CD4-positive, alpha-beta T cell treated with Interleukin-1 beta for 1 hour (primary cell): ENCODE measurements around the gene PRKX.
"Not testable (repeated sequence)": the region's sequence is repeated elsewhere in the genome, so short reads cannot be mapped to it uniquely, and the experiment has no call there.

Experiments used
- DNase-seq, 2 donors: peaks; one replicate each; pipeline ENCODE4 v3.0.0-alpha.2; 2020 to 2022

PRKX gene

DNA sequence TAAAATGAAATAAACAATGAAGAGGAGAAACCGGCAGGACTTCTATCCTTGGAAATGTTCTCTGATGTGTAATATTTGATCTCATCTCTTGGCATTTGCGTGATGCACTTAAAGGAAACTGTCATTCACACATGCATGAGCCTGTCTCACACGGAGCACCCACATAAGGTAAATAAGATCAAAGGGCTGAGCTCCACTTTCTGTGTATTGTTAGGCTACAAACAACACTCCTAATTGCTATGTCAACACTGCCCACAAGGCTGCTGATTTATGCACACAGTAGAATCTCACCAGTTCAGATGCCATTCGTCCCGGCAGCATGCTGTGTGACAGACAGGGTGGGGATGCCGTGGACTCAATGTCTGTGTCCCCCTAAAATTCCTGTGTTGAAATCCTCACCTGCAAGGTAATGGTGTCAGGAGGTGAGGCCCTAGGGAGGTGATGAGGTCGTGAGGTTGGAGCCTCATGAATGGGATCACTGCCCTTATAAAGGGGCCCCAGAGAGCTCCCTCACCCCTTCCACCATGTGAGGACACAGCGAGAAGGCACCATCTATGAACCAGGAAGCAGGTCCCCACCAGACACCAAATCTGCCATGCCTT lies 5.7 kb downstream of the PRKX start:
- DNase-seq: peak; percentile 29 to 45

DNA sequence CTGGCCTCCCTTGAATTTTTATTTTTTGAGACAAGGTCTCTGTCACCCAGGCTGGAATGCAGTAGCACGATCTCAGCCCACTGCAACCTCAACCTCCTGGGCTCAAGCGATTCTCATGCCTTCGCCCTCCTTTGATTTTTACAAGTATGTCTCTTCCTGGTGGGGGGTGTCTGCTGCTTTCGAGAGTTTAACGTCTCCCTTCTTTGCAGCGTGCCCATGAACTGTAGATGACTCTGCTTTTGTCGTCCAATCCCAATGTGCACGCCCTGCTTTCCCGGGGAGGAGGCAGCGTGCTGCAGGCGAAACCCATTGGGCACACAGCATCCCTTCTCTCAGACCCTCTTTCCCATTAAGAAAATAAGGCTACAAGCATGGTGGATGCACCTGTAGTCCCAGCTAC lies 7.0 kb downstream of the PRKX start:
- no peak for DNase-seq

DNA sequence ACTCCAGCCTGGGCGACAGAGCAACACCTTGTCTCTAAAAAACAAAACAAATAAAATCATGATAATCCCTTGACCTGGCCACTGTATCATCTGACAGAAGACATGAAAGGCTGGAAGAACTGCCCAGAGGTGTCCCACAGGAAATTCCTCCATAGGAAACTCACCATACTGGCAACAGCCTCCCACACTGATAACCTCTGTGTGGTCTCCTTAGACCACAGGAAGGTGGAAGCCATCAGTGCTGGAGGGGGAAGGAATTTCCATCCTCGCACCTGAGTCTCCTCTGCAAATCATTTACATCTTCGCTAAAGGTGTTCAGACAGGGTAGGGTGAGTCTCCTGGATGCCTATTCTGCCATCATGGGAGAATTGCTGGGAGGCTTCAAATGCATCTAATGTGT lies 10.2 kb downstream of the PRKX start:
- DNase-seq: not testable (repeated sequence)

DNA sequence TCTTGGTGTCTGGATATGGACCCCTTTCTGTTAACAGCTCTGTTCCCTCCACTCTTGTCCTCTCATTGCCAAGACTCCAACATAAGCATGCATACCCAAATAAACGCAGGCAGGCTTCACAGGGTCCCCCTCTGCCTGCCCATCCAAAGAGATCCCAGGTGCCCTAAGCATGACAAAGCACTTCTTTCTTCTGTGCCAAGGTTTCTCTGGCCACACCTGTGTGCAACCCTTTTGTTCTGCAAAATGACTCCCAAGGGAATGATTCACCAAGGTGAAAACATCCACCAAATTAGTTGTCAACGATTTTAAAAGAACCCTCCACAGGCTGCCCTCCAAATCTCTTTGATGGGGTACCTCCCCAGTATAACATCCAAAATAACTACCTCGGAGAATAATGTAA lies 11.4 kb downstream of the PRKX start:
- not testable (repeated sequence) for DNase-seq

DNA sequence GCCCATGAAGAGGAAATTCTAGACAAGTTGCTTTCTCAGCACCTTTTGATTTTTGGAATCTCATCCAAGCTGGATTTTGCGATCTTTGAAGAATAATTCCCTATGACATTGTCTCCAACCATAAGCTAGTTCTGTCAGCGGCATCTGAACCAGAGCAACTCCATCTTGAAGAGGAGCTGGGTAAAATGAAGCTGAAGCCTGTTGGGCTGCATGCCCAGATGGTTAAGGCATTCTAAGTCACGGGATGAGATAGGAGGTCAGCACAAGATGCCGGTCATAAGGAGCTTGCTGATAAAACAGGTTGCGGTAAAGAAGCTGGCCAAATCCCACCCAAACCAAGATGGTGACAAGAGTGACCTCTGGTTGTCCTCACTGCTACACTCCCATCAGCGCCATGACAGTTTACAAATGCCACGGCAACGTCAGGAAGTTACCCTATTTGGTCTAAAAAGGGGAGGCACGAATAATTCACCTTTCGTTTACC lies 12.0 kb downstream of the PRKX start:
- not testable (repeated sequence) for DNase-seq

DNA sequence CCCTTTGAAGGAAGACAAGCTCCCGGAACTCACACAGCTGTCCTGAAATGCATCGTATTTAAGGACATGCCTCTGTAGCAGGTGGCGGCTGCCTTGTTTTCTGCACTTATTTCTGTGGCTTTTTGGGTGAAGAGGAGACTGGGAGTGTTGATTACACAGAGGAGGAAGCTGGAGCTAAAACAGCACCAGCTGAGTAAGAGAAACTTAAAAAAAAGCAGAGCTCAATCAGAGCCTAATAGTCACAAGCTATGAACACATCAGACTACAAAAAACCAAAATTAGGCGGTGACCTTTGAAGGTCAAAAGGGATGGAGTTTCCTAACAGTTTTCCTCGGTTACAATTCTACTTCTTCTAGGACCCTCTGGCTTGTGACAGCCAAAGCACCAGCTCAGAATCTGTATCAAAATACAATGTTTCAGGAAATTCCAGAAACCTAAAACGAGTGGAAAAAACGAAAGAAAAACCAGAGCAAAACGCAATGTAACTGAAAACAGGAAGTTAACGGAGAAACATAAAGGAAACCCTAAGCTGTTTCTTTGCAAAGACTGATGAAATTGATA lies 13.5 kb downstream of the PRKX start:
- DNase-seq: no peak

DNA sequence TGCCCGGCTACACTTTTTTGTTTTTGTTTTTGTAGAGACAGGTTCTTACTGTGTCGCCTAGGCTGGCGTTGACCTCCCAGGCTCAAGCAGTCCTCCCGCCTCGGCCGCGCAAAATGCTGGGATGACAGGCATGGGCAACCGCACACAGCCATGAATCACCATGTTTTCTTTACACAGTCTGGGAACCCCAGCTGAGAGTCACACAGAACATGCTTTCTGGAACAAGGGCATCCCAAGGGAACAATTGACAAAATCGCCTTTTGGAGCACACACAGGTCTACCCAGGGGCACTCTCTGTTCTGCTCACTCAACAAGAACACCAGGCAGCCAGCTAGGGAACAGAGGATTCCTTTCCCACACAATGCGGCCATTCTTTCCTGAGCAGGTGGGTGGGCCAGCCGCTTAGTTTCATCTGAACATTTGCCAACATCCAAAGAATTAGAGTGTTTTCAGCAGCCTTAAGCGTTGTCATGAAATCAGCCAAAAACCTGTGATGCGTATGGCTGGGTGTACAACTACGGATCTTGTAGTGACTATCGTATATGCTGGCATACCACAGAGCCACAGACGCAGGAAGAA lies 15.7 kb downstream of the PRKX start:
- no peak for DNase-seq

DNA sequence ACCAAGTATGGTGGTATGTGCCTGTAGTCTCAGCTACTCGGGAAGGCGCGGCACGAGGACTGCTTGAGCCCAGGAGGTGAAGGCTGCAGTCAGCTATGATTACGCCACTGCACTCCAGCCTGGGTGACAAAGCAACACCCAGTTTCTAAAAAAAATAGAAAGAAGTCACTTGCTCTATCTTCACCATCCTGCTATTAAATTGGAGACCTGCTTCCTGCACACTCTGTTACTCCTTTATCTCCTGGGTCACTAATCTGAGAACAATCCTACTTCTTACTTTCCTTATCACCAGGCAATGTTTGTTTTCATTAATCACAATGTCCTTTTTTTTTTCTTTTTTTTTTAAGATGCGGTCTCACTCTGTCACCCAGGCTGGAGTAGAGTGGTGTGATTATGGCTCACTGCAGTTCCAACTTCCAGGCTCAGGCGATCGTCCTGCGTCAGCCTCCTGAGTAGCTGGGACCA lies 16.2 kb downstream of the PRKX start:
- DNase-seq: peak in 1 of 2 donors; percentile 19

DNA sequence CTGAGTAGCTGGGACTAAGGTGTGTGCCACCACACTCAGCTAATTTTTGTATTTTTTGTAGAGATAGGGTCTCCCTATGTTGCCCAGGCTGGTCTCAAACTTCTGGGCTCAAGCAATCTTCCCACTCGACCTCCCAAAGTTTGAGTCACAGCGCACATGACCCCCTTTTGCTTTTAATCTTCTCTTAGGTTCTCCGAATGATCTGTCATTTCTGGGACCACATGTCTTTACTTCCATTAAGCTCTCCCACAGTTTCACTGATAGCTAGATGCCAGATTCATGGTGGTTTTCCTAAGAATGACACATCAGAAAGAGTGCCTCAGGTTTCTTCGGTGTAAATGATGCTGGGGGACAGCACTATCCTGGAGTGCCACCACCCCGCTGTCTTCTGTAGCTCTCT lies 17.9 kb downstream of the PRKX start:
- DNase-seq: no peak

DNA sequence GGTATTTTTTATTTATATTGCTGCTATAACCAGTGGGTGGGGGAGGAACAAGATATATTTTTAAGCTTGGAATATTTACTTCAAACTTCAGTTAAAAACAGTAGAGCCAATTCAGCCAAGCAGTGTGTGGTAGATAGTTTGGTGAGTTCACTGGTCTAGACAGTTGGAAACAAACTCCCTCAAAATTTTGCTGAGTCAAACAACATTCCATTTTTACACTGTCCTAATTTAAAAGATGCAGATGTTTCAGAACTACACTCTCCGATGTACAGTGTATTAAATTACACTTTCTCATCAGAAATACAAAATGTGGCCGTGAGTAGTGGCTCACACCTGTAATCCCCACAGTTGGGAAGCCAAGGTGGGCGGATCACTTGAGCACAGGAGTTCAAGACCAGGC lies 23.3 kb downstream of the PRKX start:
- DNase-seq: no peak

DNA sequence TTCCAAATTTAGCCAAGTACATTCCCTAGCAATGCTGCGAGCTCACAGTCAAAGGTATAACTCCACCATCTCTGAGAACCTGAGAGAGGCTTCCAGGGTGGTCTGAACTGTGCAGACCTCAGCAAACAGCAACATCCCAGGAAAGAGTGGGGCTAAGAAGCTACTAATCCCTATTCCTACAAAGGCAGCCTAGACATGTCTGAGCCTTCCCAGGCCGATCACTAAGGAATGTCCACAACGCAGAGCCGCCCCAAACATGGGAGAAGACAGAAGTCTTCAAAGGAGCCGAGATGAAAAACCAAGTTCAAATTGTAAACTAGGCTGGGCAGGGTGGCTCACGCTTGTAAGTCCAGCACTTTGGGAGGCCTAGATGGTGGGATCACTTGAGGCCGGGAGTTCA lies 30.2 kb downstream of the PRKX start:
- not testable (repeated sequence) for DNase-seq

DNA sequence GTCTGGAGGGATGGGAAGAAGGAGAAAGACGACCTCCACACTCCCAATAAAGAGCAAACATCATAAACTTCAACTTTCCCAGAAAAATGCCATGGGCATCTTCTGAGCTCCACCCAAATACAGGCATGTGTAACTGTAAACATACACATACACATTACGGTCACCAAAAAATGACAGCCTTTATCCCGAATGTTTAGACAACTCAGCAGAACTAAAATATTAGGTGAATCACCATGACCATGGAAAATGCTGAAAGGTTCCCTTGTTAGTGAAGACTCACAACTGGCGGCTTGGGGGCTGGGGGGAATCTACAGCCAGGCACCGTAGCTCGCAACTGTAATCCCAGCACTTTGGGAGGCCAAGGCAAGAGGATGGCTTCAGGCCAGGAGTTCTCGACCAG lies 33.0 kb downstream of the PRKX start:
- no peak for DNase-seq

DNA sequence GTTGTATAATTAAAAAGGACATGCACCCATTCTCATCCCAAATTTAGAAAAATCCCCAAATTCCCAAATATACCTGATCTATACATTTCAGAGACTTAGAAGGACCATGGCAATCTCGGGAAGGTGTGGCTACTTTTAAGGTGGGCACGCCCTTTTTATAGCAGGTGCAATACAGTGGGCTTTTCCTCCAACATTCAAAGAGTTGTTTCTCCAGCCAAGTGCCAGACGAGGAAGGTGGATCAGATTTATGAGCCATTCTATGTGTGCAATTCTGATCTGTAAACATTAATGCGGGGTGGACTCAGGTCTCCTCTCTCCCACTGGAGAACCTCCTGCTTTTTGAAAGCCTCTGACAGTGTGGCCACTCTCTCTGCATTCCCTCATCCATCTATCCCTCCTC lies 33.8 kb downstream of the PRKX start:
- DNase-seq: no peak

DNA sequence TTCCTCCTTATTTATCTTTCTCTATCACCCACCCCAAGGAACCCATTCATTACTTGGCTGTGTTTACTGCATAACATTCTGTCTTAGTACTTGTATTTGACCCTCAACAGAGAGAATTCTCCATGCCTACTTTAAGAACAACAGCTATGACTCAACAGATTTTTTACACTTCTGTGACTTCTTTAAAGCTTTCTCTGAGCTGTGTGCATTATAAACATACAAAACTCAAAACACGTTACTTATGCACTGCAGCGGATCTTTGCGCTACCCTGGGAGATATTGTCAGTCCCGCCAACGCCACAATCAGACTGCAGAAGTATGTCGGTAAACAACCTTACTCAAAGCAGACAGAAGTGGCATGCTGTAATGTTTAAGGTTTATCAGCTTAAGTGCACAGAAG lies 35.1 kb downstream of the PRKX start:
- no peak for DNase-seq

DNA sequence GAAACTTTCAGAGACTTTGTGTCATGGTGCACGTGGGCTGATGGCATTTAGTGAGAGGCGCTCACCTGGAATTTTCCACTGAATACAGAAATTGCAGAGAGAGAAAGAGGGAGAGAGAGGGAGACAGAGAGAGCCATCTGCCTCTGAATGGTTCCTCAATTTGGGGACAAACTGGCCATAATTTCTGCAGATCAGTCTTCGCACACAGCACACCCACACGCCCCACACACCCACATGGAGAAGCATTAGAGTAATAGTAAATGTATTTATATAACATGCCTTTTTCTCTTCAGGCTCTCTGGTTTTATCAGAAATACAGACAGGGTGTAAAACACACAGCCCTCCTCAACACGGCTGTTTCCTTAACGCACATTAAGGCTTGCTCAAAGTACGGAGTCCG lies 38.6 kb downstream of the PRKX start:
- DNase-seq: no peak

DNA sequence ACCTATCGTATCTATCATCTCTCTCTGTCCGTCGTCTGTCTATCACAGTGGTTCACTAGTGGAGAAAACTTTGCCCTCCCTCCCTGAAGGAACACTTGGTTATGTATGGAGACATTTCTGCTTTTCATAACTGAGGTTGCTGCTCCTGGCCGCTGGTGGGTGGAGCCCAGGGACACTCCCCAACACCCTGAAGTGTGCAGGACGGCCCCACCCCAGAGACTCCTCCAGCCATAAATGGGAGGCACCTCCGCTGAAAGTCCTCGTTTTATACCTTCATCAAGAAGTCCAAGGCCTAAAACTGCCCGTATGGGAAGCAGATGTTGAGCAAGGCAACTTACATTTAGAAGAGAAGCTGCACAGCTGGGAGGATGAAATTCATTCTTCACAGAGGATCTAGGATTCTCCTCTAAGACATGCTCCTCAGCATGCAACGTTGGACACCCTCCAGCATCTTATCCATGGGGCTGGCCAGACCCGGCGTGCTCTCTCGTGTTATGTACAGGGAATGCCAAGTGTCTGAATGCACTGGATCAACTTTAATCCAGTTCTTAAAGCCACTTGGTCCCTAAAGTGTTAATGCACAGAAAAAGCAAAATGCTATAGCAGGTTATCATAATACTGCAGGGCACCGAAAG lies 43.5 kb downstream of the PRKX start:
- no peak for DNase-seq

DNA sequence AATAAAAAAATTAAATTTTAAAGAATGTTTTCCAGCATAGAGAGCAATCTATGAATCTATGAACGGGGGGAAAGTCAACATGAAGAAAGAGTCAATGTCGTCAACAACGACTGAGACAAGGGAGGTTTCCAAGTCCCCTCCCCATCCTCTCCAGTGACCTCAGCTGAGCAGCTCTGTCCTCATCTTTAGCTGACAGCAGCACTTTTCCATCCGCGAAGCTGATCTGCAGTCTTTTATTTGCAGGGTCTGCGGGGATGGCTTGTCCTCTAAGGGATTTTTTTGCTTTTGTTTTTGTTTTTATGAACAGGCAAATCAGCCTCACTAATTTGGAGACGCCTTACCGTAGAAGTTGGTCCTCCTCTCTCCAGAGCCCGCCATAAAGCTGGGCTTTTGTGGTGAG lies 46.5 kb downstream of the PRKX start:
- no peak for DNase-seq

DNA sequence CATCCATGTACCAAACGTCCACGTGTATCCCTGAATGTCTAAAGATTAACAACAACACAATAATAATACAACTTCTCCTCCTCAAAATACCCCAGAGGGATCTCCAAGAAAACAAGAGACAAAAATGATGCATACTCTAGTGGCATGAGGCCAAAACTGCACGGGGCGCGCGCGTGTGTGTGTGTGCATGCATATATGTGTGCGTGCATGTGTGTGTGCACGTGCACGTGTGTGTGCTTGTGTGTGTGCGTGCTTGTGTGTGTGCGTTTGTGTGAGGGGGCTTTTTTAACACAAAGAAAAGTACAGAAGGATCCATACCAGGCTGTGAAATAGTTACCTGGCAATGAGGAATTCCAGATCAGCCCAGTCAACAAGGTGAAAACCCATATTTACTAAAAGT lies 48.5 kb downstream of the PRKX start:
- DNase-seq: no peak

DNA sequence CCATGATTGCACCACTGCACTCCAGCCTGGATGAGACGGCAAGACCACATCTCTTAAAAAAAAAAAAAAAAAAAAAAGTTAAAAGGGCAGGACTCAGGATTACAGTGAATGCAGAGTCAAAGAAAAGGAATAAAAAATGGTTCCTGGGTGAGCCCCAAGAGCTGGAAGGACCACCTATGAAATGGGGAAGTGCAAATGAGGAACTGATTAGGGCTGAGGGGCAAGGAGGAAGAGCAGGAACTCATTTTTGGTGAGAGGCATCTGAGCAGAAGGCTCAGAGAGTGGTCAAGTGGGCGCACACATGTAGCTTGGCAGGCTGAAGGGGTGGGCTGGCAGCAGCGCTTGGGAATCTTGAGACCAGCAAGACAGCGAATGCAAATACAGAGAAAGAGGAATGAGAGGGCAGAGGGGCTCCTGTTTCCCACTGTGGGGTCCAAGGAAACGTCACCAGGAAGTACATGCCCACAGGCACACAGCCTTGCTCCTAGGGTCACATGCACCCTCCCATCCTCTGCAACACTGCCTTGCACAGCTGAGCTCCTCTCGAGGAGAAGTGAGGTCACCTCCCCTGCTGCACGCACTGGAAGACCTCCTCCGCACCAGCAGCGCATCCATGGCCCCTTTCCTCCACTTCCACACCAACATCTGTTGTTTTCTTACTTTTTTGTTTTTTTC lies 49.7 kb downstream of the PRKX start:
- peak; percentile 1 to 29 for DNase-seq

DNA sequence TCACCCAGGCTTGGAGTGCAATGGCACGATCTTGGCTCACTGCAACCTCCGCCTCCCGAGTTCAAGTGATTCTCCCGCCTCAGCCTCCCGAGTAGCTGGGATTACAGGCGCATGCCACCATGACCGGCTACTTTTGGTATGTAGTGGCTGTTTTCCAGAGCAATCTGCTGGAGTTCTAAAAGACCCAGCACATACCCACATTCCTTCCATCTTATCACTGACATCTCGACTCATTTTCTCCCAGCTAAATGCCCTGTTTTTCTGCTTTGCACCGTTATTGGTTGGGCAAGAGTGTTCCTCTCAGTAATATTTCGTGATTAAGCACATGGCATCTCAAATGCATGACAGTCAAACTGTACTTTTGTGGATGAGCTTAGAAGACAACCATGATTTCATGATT lies 53.7 kb downstream of the PRKX start:
- DNase-seq: no peak

DNA sequence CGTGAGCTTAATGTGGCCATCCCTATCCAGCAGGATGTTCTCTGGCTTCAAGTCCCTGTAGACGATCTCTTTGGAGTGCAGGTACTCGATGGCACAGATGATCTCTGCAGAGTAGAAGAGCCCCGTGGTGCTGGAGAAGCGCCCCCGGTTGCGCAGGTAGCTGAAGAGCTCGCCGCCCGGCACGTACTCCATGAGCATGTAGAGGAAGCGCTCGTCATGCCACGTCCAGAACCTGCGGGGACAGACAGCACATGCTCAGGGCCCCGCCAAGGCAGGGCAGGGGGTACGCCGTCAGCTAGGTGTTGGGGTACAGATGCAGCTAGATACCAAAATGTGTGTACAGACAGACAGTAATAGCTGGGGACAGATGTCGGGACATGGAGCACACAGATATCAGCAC lies 58.3 kb downstream of the PRKX start:
- no peak for DNase-seq

DNA sequence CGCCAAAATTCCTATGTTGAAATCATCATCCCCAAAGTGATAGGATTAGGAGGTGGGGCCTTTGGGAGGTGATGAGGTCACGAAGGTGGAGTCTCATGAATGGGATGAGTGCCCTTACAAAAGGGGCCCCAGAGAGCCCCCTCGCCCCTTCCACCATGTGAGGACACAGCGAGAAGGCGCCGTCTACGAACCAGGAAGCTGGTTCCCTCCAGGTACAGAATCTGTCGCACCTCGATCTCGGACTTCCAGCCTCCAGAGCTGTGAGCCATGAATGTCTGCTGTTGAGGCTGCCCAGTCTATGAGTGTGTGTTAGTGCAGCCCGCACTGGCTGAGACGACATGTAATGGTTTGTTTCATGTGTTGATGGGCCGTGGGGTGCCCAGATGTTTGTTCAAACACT lies 60.3 kb downstream of the PRKX start:
- DNase-seq: no peak

DNA sequence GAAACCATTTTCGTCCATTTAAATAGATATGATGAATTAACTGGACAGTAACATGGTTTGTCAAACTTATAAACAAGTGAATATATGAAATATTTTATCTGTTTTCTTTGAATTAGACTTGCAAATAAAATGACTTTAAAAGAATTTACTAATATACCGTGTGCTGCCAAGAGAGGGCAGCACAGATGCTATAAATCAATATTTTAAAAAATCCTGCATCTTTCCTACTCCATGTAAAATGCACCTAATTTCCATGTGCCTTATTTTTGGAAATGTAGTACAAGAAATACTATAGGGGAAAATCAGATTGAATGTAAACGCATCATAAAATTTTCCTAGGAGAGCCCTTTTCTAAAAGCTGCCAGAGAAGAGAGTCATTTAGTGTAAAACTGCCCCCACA lies 62.2 kb downstream of the PRKX start:
- peak in 1 of 2 donors; percentile 20 for DNase-seq

DNA sequence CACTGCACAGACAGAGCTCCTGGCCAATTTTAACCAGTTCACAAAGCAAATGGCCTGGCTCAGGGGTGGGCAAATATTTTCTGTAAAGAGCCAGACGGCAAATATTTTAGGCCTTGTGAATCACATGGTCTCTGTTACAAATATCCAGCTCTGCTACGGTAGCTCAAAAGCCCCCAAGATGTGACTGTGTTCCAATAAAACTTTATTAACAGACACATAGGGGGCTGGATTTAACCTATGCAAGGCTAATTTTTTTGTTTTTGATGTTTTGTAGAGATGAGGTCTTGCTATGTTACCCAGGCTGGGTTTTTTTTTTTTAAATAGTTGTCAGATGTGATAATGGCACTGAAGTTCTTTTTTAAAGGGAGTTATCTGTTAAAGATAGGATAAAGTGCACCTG lies 65.4 kb downstream of the PRKX start:
- no peak for DNase-seq
